Osteocyte (in vitro differentiated cells): ENCODE results near the gene KDM4D. TPM values are rescaled to one million over a fixed set of nuclear protein-coding genes. Genes with fewer than 3 reads are reported as not detected.

ENCODE experiments used
- DNase-seq: peaks from one replicate; pipeline ENCODE4 v3.0.0; 2021; ENCODE audit warnings: mixed read lengths; ENCODE audit not compliant: unreplicated experiment; ENCODE audit errors: extremely low spot score
- H3K27ac Mint-ChIP-seq: one replicate; pipeline ENCODE4 v1.8.0; 2021; ENCODE audit warnings: mild to moderate bottlenecking, mixed read lengths; ENCODE audit not compliant: unreplicated experiment
- H3K27me3 Mint-ChIP-seq: one replicate; pipeline ENCODE4 v1.8.0; 2021; ENCODE audit warnings: mixed read lengths; ENCODE audit not compliant: unreplicated experiment
- H3K36me3 Mint-ChIP-seq: one replicate; pipeline ENCODE4 v1.8.0; 2021; ENCODE audit warnings: mixed read lengths; ENCODE audit not compliant: unreplicated experiment
- H3K4me1 Mint-ChIP-seq: one replicate; pipeline ENCODE4 v1.8.0; 2021; ENCODE audit warnings: mixed read lengths; ENCODE audit not compliant: unreplicated experiment
- H3K4me3 Mint-ChIP-seq: one replicate; pipeline ENCODE4 v1.8.0; 2021; ENCODE audit warnings: mild to moderate bottlenecking, moderate library complexity, mixed read lengths; ENCODE audit not compliant: unreplicated experiment
- H3K9me3 Mint-ChIP-seq: one replicate; pipeline ENCODE4 v1.8.0; 2021; ENCODE audit warnings: mixed read lengths; ENCODE audit not compliant: unreplicated experiment
- CTCF ChIP-seq: fragments of 200-600 bp; sonication (generic); IDR thresholded peaks from 2 replicates; pipeline ENCODE4 v1.5.0; 2021; ENCODE audit warnings: antibody characterized with exemption, mild to moderate bottlenecking, moderate library complexity
- total RNA-seq: library from RNA; stranded (reverse); gene quantifications from 2 replicates; pipeline ENCODE4 v1.2.1, GENCODE V29; 2021

Gene KDM4D
- total RNA-seq, 1 donor from 2014 or later, result 0.81 TPM

- Mint-ChIP-seq H3K4me1 (peaks cover 49% of the 10 kb centered on the region), H3K27me3 (no peaks in the 10 kb centered on the region), H3K36me3 (no peaks in the 10 kb centered on the region), H3K9me3 (no peaks in the 10 kb centered on the region), H3K4me3 (no peak overlapping the region), H3K27ac (peak overlapping the region; percentile 95)
- DNase-seq, result no peak
- TF ChIP-seq CTCF, result no peak
Observed at GRCh38 chr11:94939346-94939745, 34.2 kb upstream of the KDM4D start.

GRCh38 chr11:94941131-94941530 is 32.4 kb upstream of the KDM4D start:
- no peaks in the 10 kb centered on the region for H3K27me3 Mint-ChIP-seq
- no peaks in the 10 kb centered on the region for H3K9me3 Mint-ChIP-seq
- no peaks in the 10 kb centered on the region for H3K36me3 Mint-ChIP-seq
- no peak overlapping the region for H3K4me3 Mint-ChIP-seq
- no peak for DNase-seq
- no peak for TF ChIP-seq CTCF
- peaks cover 34% of the 10 kb centered on the region for H3K4me1 Mint-ChIP-seq
- H3K27ac Mint-ChIP-seq, result no peak overlapping the region

- H3K27me3 Mint-ChIP-seq, result no peaks in the 10 kb centered on the region
- H3K4me3 Mint-ChIP-seq, result no peak overlapping the region
- DNase-seq, result no peak
- H3K27ac Mint-ChIP-seq, result no peak overlapping the region
- no peak for TF ChIP-seq CTCF
- no peaks in the 10 kb centered on the region for H3K9me3 Mint-ChIP-seq
- H3K36me3 Mint-ChIP-seq, result no peaks in the 10 kb centered on the region
- H3K4me1 Mint-ChIP-seq, result peaks cover 17% of the 10 kb centered on the region
Observed at GRCh38 chr11:94946812-94947211, 26.7 kb upstream of the KDM4D start.

GRCh38 chr11:94948070-94948617 is 25.4 kb upstream of the KDM4D start:
- TF ChIP-seq CTCF, result no peak
- Mint-ChIP-seq H3K27me3 (peaks cover 3% of the 10 kb centered on the region), H3K4me3 (no peak overlapping the region), H3K9me3 (no peaks in the 10 kb centered on the region), H3K4me1 (peaks cover 17% of the 10 kb centered on the region), H3K36me3 (no peaks in the 10 kb centered on the region), H3K27ac (peak overlapping the region; percentile 76)
- no peak for DNase-seq

GRCh38 chr11:94954753-94955152 is 18.8 kb upstream of the KDM4D start:
- peaks cover 3% of the 10 kb centered on the region for H3K27me3 Mint-ChIP-seq
- H3K36me3 Mint-ChIP-seq, result peaks cover 10% of the 10 kb centered on the region
- H3K9me3 Mint-ChIP-seq, result no peaks in the 10 kb centered on the region
- peaks cover 13% of the 10 kb centered on the region for H3K4me1 Mint-ChIP-seq
- no peak for DNase-seq
- no peak for TF ChIP-seq CTCF
- H3K4me3 Mint-ChIP-seq, result no peak overlapping the region
- no peak overlapping the region for H3K27ac Mint-ChIP-seq
